GM21526 (cell line): ENCODE results near the gene FGF1.

Source experiments
- ATAC-seq: cut with Tn5 transposase; IDR thresholded peaks from one replicate; pipeline ENCODE4 v1.9.1; 2021; ENCODE audit warnings: moderate library complexity; ENCODE audit not compliant: unreplicated experiment, low FRiP score

Gene FGF1

DNA sequence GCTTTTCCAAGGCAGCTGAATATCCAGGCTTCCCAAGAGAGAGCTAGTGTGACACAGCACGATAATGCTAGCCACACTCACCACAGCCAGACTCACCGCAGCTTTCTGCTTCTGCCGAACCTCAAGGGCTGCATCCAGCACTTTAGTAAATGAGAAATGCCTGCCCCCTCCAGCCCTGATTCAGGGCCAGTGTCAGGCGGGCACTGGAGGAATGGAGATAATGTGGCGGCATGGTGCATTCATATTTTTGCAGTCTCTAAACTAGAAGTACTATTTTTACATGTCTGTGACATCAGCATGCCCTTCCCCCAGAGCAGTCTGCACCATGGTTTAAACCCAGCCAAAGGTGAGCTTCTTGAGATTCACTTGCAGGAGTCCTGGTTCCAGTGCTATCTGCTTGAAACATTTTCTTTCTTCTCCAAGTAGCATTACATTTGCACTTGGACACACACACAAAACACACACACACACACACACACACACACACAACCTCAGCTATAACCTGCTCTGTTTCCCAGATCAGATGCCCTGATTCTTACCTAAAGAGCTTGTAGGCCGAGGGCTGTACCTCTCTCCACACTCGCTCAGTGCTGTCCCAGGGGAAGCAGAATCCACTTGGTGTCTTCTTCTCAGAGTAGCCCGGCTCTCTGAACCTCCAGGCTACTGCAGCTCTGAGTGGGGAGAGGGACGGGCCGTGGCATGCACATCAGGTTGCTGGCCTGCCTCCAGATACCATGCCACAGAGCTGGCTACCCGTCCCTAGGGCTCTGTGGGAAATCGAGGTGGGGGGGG, at the start of gene FGF1:
Gene FGF1 (minus strand): TSS at position 673 of the 792 bp plus-strand sequence. CDS start 71,963 bp downstream, outside the sequence.
- ATAC-seq, result no peak

DNA sequence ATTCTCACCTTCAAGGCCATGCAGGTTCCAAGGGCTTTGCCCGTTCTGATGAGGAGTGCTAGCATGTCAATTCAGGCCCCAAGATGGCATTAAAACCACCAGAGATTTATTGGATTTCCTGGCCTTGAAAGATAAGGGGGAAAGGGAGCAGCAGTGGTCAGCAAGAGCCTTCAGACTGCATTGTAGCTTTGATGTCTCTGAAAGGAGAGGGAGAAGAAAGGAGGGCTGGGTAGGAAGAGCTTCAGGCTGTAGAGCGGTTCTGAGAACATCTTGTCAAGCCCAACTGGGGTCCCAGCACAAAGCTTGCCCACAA, 41.8 kb upstream of the FGF1 start:
- ATAC-seq, result no peak

DNA sequence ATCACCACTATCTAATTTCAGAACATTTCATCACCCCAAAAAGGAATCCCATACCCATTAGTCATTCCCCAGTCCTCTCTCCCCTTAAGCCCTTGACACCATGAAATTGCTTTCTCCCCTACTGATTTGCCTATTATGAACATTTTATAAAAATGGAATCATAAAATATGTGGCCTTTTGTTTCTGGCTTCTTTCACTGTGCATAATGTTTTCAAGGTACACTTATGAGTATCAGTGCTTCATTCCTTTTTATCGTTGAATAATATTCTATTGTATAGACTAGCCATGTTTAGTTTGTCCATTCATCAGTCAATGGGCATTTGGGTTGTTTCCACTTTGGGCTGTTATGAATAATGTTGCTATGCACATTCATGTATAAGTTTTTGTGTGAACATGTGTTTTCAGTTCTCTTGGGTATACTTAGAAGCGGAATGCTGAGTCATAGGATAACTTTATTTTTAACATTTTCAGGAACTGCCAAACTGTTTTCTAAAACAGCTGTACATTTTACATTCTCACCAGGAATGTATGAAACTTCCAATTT, 40.4 kb upstream of the FGF1 start:
- ATAC-seq, result no peak

DNA sequence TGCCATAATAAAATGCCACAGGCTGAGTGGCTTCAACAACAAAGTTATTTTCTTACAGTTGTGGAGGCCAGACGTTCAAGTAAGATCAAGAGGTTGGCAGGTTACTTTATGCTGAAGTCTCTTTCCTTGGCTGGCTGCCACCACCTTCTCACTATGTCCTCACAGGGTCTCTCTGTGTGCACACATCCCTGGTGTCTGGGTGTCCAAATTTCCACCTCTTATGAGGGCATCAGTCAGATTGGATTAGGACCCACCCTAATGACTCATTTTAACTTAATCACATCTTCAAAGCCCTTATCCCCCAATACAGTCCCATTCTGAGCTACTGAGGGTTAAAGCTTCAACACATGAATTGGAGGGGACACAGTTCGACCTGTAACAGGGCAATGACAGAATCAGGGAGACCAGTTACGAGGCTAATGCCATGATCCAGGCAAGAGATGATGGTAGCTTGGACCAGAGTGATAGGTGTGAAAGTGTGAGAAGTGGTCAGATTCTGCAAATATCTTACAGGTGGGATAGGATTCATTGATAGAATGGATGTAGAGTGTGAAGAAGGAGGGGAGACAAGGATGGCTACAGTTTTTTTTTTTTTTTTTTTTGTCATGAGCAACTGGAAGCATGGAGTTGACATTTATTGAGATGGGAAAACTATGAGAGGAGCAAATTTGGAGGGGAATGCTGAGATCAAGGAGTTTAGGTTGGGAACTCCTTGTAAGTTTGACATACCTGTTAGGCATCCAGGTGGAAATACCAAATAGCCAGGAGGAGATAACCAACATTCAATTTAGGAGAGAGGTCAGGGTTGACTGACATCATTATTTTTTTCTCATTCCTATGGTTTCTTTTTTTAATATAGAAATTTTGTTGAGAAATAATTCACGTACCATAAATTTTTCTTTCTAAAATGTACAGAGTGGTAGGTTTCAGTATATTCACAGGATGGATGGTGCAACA, 39.6 kb upstream of the FGF1 start:
- no peak for ATAC-seq

GRCh38 chr5:142724821-142725220, 38.9 kb upstream of the FGF1 start:
- ATAC-seq, result no peak

DNA sequence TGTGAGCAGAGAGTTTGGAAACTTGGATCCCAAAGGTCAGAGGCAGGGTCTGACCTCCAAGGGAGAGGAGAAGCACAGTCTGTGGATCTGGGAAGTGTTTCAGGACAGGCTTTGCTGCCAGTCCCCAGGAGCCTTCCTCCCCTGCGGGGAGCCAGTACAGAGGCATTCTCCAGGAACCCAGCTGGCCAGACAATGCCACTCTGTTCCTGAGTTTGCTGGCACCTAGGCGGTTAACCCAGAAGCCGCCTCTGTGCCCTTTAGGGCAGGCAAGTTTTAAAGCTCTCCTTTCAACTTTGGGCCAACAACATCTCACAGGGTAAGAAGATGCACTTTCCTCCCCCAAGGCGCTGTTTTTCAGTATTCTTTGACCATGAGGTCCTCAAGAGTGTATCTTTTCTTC, 37.0 kb upstream of the FGF1 start:
- ATAC-seq, result no peak

GRCh38 chr5:142722146-142722545, 36.3 kb upstream of the FGF1 start:
- ATAC-seq, result no peak

GRCh38 chr5:142720641-142721271, 34.9 kb upstream of the FGF1 start:
- no peak for ATAC-seq

DNA sequence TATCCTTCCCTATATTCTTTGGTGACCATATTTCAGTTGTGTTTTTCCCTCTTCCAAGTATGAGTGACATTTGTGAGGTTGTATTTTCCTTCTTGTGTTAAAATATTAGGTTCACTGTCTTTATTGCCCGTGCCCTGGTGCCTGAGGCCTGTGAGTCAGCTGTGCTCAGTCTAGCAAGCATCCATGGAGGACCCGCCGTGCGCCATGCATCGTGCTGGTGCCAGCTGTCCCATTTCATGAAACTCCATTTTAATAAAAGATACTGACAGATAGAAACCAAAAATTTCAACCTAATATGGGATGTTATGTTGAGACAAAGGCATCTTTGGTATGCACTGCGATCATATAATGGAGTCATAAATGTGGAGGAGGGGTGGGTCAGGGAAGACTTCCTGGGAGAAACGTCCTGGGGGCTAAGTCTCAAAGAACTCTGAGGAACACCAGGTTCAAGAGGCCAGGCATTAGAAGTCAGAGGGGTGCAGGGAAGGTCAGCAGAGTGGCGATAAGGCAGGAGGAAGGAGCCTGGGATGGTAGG, 34.0 kb upstream of the FGF1 start:
- ATAC-seq, result no peak

- ATAC-seq, result no peak
These were observed 31.8 kb upstream of the FGF1 start for GRCh38 chr5:142717582-142718215.

DNA sequence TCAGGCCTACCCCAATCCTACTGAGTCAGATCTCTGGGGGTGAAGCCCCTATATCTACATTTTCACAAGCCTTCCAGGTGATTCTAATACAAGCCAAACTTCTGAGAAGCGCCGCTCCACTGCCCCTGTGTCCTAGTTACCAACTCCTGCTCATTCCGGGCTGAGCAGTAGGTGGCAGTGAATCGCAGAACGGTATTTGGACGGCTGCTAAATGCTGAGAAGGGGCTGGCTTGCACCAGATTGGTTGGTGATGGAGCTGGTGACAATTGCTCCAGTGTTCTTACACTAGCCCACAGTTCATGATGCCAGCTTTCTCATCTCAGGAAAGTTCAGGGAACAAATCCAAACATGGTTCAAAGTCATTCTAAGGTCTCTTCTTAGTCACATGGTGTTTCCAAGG, 31.1 kb upstream of the FGF1 start:
- ATAC-seq, result peak; percentile 46

- ATAC-seq, result no peak
These were observed 29.4 kb upstream of the FGF1 start for GRCh38 chr5:142715291-142715690.

- ATAC-seq, result peak; percentile 98
These were observed 27.3 kb upstream of the FGF1 start for GRCh38 chr5:142713121-142713706.

DNA sequence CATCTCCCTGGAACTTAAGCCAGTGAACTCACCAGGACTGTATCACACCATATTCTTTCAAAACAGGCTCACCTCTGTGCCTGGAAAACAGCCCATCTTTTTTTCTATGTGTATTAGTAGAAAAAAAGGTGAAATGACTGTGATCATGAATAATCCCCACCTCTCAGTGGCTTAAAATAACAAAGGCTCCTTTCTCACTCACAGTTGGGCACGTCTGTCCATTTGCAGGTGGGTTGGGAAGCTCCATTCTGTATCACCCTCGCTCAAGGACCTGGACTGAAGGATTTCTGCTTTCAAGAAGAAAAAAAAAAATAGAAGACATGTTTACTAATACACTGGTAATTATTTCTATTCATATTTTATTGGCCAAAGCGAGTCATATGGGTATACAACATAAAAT, 17.3 kb upstream of the FGF1 start:
- ATAC-seq, result no peak

DNA sequence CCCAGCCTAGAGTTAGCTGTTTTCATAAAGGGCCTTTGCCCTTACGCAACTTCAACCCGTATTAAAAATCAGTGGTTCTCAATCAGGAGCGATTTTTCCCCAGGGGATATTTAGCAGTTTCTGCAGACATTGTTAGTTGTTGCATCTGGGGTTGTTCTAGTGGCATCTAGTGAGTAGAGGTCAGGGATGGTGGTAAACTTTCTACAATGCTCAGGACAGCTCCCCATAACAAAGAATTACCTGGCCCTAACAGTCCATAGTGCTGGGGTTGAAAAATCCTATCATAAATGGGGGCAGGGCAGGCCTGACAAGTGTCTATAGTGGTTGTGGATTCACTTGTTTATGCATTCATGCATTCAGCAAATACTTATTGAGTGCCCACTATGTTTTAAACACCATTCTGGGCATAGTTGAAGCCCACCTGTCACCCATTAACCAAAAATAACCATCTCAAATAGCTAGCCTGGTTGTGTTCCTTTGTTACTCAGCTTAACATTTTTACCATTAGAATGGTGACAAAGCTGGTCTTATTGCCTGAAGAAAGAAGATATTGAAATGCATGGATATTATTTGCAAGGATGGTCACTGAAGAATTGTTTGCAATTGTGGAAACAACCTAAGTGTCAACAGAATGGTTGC, 15.9 kb upstream of the FGF1 start:
- no peak for ATAC-seq

- ATAC-seq, result no peak
These were observed 14.7 kb upstream of the FGF1 start for GRCh38 chr5:142700566-142700965.

DNA sequence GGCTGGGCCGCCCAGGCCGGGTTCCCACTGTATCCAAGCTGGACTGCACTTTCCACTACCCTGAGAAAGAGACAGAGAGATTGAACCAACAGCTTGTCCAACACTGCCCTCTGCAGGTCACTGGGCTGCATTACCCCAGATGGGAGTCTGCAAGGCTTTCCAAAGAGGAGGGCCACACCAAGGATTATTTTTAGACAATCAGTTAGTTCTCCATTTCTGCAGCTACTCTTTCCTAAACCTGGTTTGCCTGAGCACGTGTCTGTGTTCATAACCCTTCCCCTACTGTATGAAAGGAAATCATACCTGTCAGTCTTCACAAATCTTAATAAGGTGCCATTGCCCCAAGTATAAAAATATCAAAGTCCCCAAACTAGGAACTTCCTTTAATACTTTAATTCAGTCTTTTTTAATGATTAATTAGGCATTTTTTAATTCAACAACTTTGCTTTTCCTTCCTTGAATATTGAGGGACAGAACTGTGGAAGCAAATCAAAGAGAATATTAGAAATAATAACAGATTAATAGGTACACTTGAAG, 13.4 kb upstream of the FGF1 start:
- peak; percentile 82 for ATAC-seq

- no peak for ATAC-seq
These were observed 12.7 kb upstream of the FGF1 start for GRCh38 chr5:142698447-142699183.
